ENCODE data around the gene RASL10A. TPM values are rescaled to one million over a fixed set of nuclear protein-coding genes. Genes with fewer than 3 reads are reported as not detected.

The RASL10A gene
- total RNA-seq, 2 experiments from 2014 or later, result 2.7 to 23.7 TPM

DNA sequence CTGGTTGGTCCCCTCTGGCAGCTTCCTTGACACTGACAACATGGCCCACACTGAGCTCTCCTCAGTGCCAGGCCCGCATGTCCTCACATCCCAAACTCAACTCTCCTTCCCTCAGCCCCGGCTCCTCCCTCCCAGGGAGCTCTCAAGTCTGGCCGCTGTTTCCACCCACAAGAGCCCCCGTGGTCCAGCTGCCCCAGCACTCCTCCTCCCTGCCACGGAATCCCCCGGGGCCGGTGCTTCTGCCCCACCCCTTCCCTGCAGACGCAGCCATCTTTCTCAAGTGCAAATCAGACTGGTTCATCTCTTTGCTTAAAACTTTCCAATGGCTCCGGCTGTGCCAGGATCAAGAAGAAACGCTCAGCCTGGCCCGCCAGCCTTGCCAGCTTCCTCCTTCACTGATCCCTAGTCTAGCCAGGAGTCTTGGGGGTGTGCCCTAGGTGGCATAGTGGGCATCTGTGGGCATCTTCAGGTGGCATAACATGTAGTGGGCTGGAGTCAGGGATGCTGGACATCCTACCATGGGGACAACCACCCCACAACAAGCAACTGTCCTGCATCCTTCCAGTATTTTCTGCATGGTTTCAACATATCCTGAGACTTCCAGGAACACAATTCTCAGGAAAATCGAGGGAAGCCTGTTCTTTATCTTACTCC is 22.3 kb upstream of the RASL10A start:
- no TSS peak for BruUV-seq (replicated peaks)
- intact Hi-C loops (cut with micrococcal nuclease; ENCODE audit: unreplicated experiment), result no loop called here
- ChIA-PET POLR2A (interaction anchor here (0.6 to 1.0 kb wide), 2 partner anchors 29 to 37 kb away, joined by 3 read pairs; no protein-coding TSS in a partner anchor), CTCF (ENCODE audit: unreplicated experiment) (no interaction called here)
- H3K36me3 ChIP-seq (ENCODE audit: insufficient read depth, low read length), result peaks cover 99% of the 10 kb centered on the region
- no peaks in the 10 kb centered on the region for H3K79me2 ChIP-seq (ENCODE audit: insufficient read depth, low read depth, low read length)
- H3K9me2 ChIP-seq (ENCODE audit: insufficient read depth, low read length), result no peaks in the 10 kb centered on the region
- H4K20me1 ChIP-seq (ENCODE audit: insufficient read depth, low read length), result no peaks in the 10 kb centered on the region; the same call in 1 of the 2 replicates
- H3K9me3 ChIP-seq (ENCODE audit: low read length), result no peaks in the 10 kb centered on the region
- no peak for TF ChIP-seq CTCF (conservative IDR thresholded peaks at IDR 0.05; ENCODE audit: low read length)
- no peak for TF ChIP-seq EZH2phosphoT487 (IDR thresholded peaks at IDR 0.05; ENCODE audit: borderline replicate concordance, low read depth, low read length)
- H2AFZ ChIP-seq (ENCODE audit: low read length), result no peak overlapping the region
- no peak overlapping the region for H3K4me3 ChIP-seq (ENCODE audit: low read depth, low read length, poor library complexity, severe bottlenecking)
- H3K4me2 ChIP-seq (ENCODE audit: low read length), result no peak overlapping the region
- no peaks in the 10 kb centered on the region for H3K4me1 ChIP-seq (ENCODE audit: insufficient read depth, low read length, poor library complexity, severe bottlenecking)
- DNase-seq (ENCODE audit: low spot score), result no peak
- H3K27ac ChIP-seq (ENCODE audit: low read depth, low read length, poor library complexity, severe bottlenecking), result no peak overlapping the region

- no peak overlapping the region for H3K4me2 ChIP-seq (ENCODE audit: low read length)
- TF ChIP-seq EZH2phosphoT487 (IDR thresholded peaks at IDR 0.05; ENCODE audit: borderline replicate concordance, low read depth, low read length), result no peak
- no peak for TF ChIP-seq CTCF (conservative IDR thresholded peaks at IDR 0.05; ENCODE audit: low read length)
- DNase-seq (ENCODE audit: low spot score), result no peak
- no peak overlapping the region for H3K27ac ChIP-seq (ENCODE audit: low read depth, low read length, poor library complexity, severe bottlenecking)
- peaks cover 99% of the 10 kb centered on the region for H3K36me3 ChIP-seq (ENCODE audit: insufficient read depth, low read length)
- H3K4me3 ChIP-seq (ENCODE audit: low read depth, low read length, poor library complexity, severe bottlenecking), result no peak overlapping the region
- no peaks in the 10 kb centered on the region; the same call in 1 of the 2 replicates for H4K20me1 ChIP-seq (ENCODE audit: insufficient read depth, low read length)
- POLR2A ChIA-PET, result interaction anchor here (0.6 to 1.0 kb wide), 4 partner anchors 30 to 94 kb away, joined by 3 read pairs; no protein-coding TSS in a partner anchor
- H3K79me2 ChIP-seq (ENCODE audit: insufficient read depth, low read depth, low read length), result no peaks in the 10 kb centered on the region
- CTCF ChIA-PET (ENCODE audit: unreplicated experiment), result interaction anchor here (0.6 kb wide), 1 partner anchor 11 kb away, joined by 4 read pairs; no protein-coding TSS in a partner anchor
- H3K9me2 ChIP-seq (ENCODE audit: insufficient read depth, low read length), result no peaks in the 10 kb centered on the region
- H2AFZ ChIP-seq (ENCODE audit: low read length), result no peak overlapping the region
- no TSS peak for BruUV-seq (replicated peaks)
- intact Hi-C loops (cut with micrococcal nuclease; ENCODE audit: unreplicated experiment), result no loop called here
- H3K4me1 ChIP-seq (ENCODE audit: insufficient read depth, low read length, poor library complexity, severe bottlenecking), result no peaks in the 10 kb centered on the region
- H3K9me3 ChIP-seq (ENCODE audit: low read length), result no peaks in the 10 kb centered on the region
These were observed 21.4 kb upstream of the RASL10A start for GRCh38 chr22:29336751-29337490.

GRCh38 chr22:29335656-29336055 is 20.2 kb upstream of the RASL10A start:
- no peaks in the 10 kb centered on the region for H3K9me2 ChIP-seq (ENCODE audit: insufficient read depth, low read length)
- no peak for DNase-seq (ENCODE audit: low spot score)
- TF ChIP-seq EZH2phosphoT487 (IDR thresholded peaks at IDR 0.05; ENCODE audit: borderline replicate concordance, low read depth, low read length) (no peak), CTCF (conservative IDR thresholded peaks at IDR 0.05; ENCODE audit: low read length) (no peak)
- no peak overlapping the region for H2AFZ ChIP-seq (ENCODE audit: low read length)
- CTCF ChIA-PET (ENCODE audit: unreplicated experiment), result no interaction called here
- BruUV-seq (replicated peaks), result no TSS peak
- no peaks in the 10 kb centered on the region; the same call in 1 of the 2 replicates for H4K20me1 ChIP-seq (ENCODE audit: insufficient read depth, low read length)
- no peak overlapping the region for H3K27ac ChIP-seq (ENCODE audit: low read depth, low read length, poor library complexity, severe bottlenecking)
- H3K4me1 ChIP-seq (ENCODE audit: insufficient read depth, low read length, poor library complexity, severe bottlenecking), result no peaks in the 10 kb centered on the region
- peaks cover 99% of the 10 kb centered on the region for H3K36me3 ChIP-seq (ENCODE audit: insufficient read depth, low read length)
- intact Hi-C loops (cut with micrococcal nuclease; ENCODE audit: unreplicated experiment), result no loop called here
- no peaks in the 10 kb centered on the region for H3K9me3 ChIP-seq (ENCODE audit: low read length)
- no peak overlapping the region for H3K4me3 ChIP-seq (ENCODE audit: low read depth, low read length, poor library complexity, severe bottlenecking)
- no peak overlapping the region for H3K4me2 ChIP-seq (ENCODE audit: low read length)
- H3K79me2 ChIP-seq (ENCODE audit: insufficient read depth, low read depth, low read length), result no peaks in the 10 kb centered on the region
- POLR2A ChIA-PET, result no interaction called here
